Heart right ventricle (tissue), 16 donors: ENCODE results near the gene PHACTR3. TPM values are rescaled to one million over a fixed set of nuclear protein-coding genes. Genes with fewer than 3 reads are reported as not detected.

ENCODE experiments used
- ATAC-seq, 8 donors: fragments of 200-7000 bp; cut with Tn5 transposase; one replicate each; pipeline ENCODE4 v1.9.1; 2020; ENCODE audit warnings: mild to moderate bottlenecking in 8 of 8, moderate library complexity in 8 of 8, moderate number of reproducible peaks in 1 of 8
- DNase-seq, 2 donors: peaks; one replicate each; pipeline ENCODE4 v3.0.0-alpha.2; 2020
- H3K27ac ChIP-seq, 10 donors: fragments of 200-600 bp; sonication (generic) in 2 of 10; one replicate each; pipeline versions ENCODE4 v1.5.0 to v1.8.0; 2020 to 2022; ENCODE audit warnings: mild to moderate bottlenecking in 3 of 10
- H3K27me3 ChIP-seq, 7 donors: fragments of 200-600 bp; one replicate each; pipeline ENCODE4 v1.8.0; 2021 to 2022; ENCODE audit warnings: mild to moderate bottlenecking in 2 of 7
- H3K36me3 ChIP-seq, 9 donors: fragments of 200-600 bp; sonication (generic) in 1 of 9; one replicate each; pipeline versions ENCODE4 v1.5.0 to v1.8.0; 2020 to 2022; ENCODE audit warnings: mild to moderate bottlenecking in 2 of 9
- H3K4me1 ChIP-seq, 9 donors: fragments of 200-600 bp; sonication (generic) in 1 of 9; one replicate each; pipeline versions ENCODE4 v1.5.0 to v1.8.0; 2020 to 2022; ENCODE audit warnings: mild to moderate bottlenecking in 4 of 9
- H3K4me3 ChIP-seq, 10 donors: fragments of 200-600 bp; sonication (generic) in 2 of 10; one replicate each; pipeline versions ENCODE4 v1.5.0 to v1.8.0; 2020 to 2022; ENCODE audit warnings: mild to moderate bottlenecking in 7 of 10, moderate library complexity in 2 of 10
- H3K9me3 ChIP-seq, 11 donors: fragments of 200-600 bp in 10 of 11; sonication (generic) in 2 of 11; one replicate each; pipeline versions ENCODE4 v1.5.0 to v1.8.0; 2013 to 2022; ENCODE audit warnings: mild to moderate bottlenecking in 2 of 11, control low read depth in 1 of 11, moderate library complexity in 1 of 11
- CTCF ChIP-seq, 9 donors: fragments of 200-600 bp; sonication (generic) in 2 of 9; IDR thresholded peaks; one replicate each; pipeline versions ENCODE4 v1.5.0 to v1.8.0; 2021 to 2022; ENCODE audit warnings: antibody characterized with exemption in 9 of 9, mild to moderate bottlenecking in 5 of 9, moderate library complexity in 1 of 9
- WGBS, 2 donors: extraction: QIAGEN DNeasy Blood & Tissue Kit; methylation state at CpG; one replicate each; pipeline ENCODE4 v1.1.7; 2013; ENCODE audit warnings: inconsistent platforms in 1 of 2; 5-methylcytosine and 5-hydroxymethylcytosine counted together
- intact Hi-C, 10 donors: fragments of 100-400 bp; cut with DNase I; formaldehyde crosslinking; loops; one replicate each; pipeline versions ENCODE4 v1.11.1 to v1.14.2; 2022
- polyA plus RNA-seq, 2 donors: library from polyadenylated mRNA; stranded (reverse); fragments of 200-250 nt; gene quantifications; one replicate each; pipeline ENCODE4 v1.2.3, GENCODE V29; 2013
- total RNA-seq, 10 donors: library from RNA; stranded (reverse); fragmentation: NEBNext Ultra II Directional in 3 of 10; extraction: Animal tissue kit (Norgen Biotek cat#: 25700) in 3 of 10; gene quantifications; one replicate each; pipeline versions ENCODE4 v1.2.1 to v1.2.4, GENCODE V29; 2021 to 2023
- donor health status: Arrhythmogenic right ventricular cardiomyopathy.
- donor health status: ischemic (EF 13 %, LVEDD 7.1; RV severe dilation, severe dysfunction).
- donor health status: healthy with polysubstance abuse.
- donor health status: DM: no; HTN: yes; CAD: no.
- donor health status: DM: no; HTN: no; CAD: no.
- donor health status: ischemic (EF 25% LVEDD 6.9; RV normal size, moderate dysfunction).
- donor health status: ischemic (EF 25% LVEDD 5.7; RV mildly dilated, moderate dysfunction).
- donor health status: healthy.
- donor health status: DM: yes; HTN: yes; CAD: no.
- donor health status: Ischemic cardiomyopathy.
- donor health status: ischemic (EF 35%, LVEDD 5.7; RV mildly dilated, moderate dysfunction).
- donor health status: nonischemic (EF 11% LVEDD 7.7; RV severe dilation, severe dysfunction).
- donor health status: DM: yes; HTN: yes; CAD: no.
- donor health status: PGD.
- donor health status: ischemic (EF 29% LVEDD 5.4; RV normal size, mild dysfunction).
- donor health status: nonischemic (EF 23%, LVEDD 6.1; RV moderate dilation, normal function).

Gene PHACTR3
- total and polyA plus RNA-seq, 12 donors = 0.51 to 24.1 (median 3.7) TPM

GRCh38 chr20:59742351-59743095 lies 138.2 kb downstream of the PHACTR3 start:
- Histone ChIP-seq H3K27me3 (peaks cover 0 to 36% (median 6%) of the 10 kb centered on the region in 7 donors), H3K9me3 (no peaks in the 10 kb centered on the region), H3K27ac (no peak overlapping the region), H3K36me3 (no peaks in the 10 kb centered on the region), H3K4me1 (no peaks in the 10 kb centered on the region), H3K4me3 (no peak overlapping the region)
- intact Hi-C loops = no loop called here
- DNase-seq (no peak), ATAC-seq (no peak)
- TF ChIP-seq CTCF (IDR thresholded peaks at IDR 0.05) = no peak
- 81 to 91% methylated on average over 24 of the region's 24 CpGs for WGBS, 2 donors

GRCh38 chr20:59743308-59743707 lies 139.0 kb downstream of the PHACTR3 start:
- intact Hi-C loops = no loop called here

GRCh38 chr20:59743767-59744485 lies 139.6 kb downstream of the PHACTR3 start:
- intact Hi-C loops = no loop called here
- ATAC-seq (no peak), DNase-seq (no peak)
- Histone ChIP-seq H3K4me1 (peaks cover 0 to 4% (median 0%) of the 10 kb centered on the region in 9 donors), H3K4me3 (no peak overlapping the region), H3K27me3 (peaks cover 0 to 25% (median 2%) of the 10 kb centered on the region in 7 donors), H3K9me3 (no peaks in the 10 kb centered on the region), H3K27ac (no peak overlapping the region), H3K36me3 (no peaks in the 10 kb centered on the region)
- 78 to 83% methylated on average over 21 of the region's 21 CpGs for WGBS, 2 donors
- no peak for TF ChIP-seq CTCF (IDR thresholded peaks at IDR 0.05)

More at GRCh38 chr20:59743308-59743707, 139.0 kb downstream of the PHACTR3 start:
- Histone ChIP-seq H3K27me3 (peaks cover 0 to 28% (median 4%) of the 10 kb centered on the region in 7 donors), H3K36me3 (no peaks in the 10 kb centered on the region), H3K9me3 (no peaks in the 10 kb centered on the region), H3K27ac (no peak overlapping the region), H3K4me3 (no peak overlapping the region), H3K4me1 (no peaks in the 10 kb centered on the region)
- ATAC-seq (no peak), DNase-seq (no peak)
- TF ChIP-seq CTCF (IDR thresholded peaks at IDR 0.05) = no peak
- WGBS, 2 donors = 72 to 89% methylated on average over 9 of the region's 9 CpGs

- TF ChIP-seq CTCF (IDR thresholded peaks at IDR 0.05) = no peak
- peaks cover 0 to 26% (median 0%) of the 10 kb centered on the region in 7 donors for H3K27me3 ChIP-seq
- DNase-seq = no peak
- H3K9me3 ChIP-seq = no peaks in the 10 kb centered on the region
- no peak overlapping the region for H3K27ac ChIP-seq
- WGBS, 2 donors = 74 to 81% methylated on average over 11 of the region's 11 CpGs
- no peak overlapping the region for H3K4me3 ChIP-seq
- intact Hi-C loops = loop anchor here in 3 of 10 donors (5.0 kb wide), 2 partner anchors 147 to 172 kb away; no protein-coding TSS in a partner anchor
- peaks cover 0 to 13% (median 3%) of the 10 kb centered on the region in 9 donors for H3K4me1 ChIP-seq
- no peaks in the 10 kb centered on the region for H3K36me3 ChIP-seq
- no peak for ATAC-seq
Observed at GRCh38 chr20:59744756-59745155, 140.4 kb downstream of the PHACTR3 start.
